ENCODE data around the gene AR.

GRCh38 chrX:67714004-67714403 lies 170.2 kb downstream of the AR start:
- TF ChIP-seq CTCF (IDR thresholded peaks at IDR 0.05; ENCODE audit: low read depth, low read length, missing input control) (no peak), ATF3 (IDR thresholded peaks at IDR 0.05) (no peak), JUND (IDR thresholded peaks at IDR 0.05) (no peak), YY1 (IDR thresholded peaks at IDR 0.05) (no peak), RAD21 (IDR thresholded peaks at IDR 0.05) (no peak), RXRA (IDR thresholded peaks at IDR 0.05) (no peak), MAX (IDR thresholded peaks at IDR 0.05) (no peak), FOXA1 (IDR thresholded peaks at IDR 0.05) (no peak), TAF1 (conservative IDR thresholded peaks at IDR 0.05) (no peak)

Data from liver (tissue), 3 donors.